Astrocyte of the spinal cord (primary cell): Measurements from ENCODE around the gene SIGMAR1.

Experiments used
- DNase-seq: peaks from one replicate; pipeline ENCODE4 v3.0.0; 2011; ENCODE audit warnings: low read depth, low spot score
- H3K4me3 ChIP-seq: 2 replicates; pipeline ENCODE4 v1.5.1; 2011; ENCODE audit warnings: low read depth, mild to moderate bottlenecking, low read length, moderate library complexity
- CTCF ChIP-seq: IDR thresholded peaks from 2 replicates; pipeline ENCODE4 v1.5.1; 2012; ENCODE audit warnings: low read depth, mild to moderate bottlenecking, low read length, inconsistent platforms
- in situ Hi-C: cut with HindIII; loops from 2 replicates; pipeline ENCODE4 v1.10.0; 2017; ENCODE audit warnings: low sequenced_read_pairs

The SIGMAR1 gene

DNA sequence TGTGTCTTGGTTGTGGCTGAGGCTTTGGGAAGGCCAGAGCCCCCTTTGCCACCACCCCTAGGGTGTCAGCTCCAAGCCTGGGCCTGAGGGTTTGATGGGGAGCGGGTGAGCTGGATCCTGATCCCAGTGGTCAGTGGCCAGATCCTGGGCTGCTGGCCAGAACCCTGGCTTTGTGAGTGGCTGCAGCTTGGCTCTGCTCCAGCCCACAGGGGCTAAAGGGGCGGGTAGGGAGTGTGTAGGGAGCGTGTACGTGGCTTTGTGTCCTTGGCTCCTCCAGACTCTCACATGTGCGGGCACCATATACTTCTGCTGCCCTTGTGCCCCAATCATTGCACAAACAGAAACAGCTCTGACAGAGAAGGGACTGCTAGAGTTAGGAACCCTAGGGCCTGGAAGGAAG, 13.2 kb upstream of the SIGMAR1 start:
- TF ChIP-seq CTCF: no peak
- in situ Hi-C loops: no loop called here
- DNase-seq: peak; percentile 52
- H3K4me3 ChIP-seq: no peak overlapping the region

DNA sequence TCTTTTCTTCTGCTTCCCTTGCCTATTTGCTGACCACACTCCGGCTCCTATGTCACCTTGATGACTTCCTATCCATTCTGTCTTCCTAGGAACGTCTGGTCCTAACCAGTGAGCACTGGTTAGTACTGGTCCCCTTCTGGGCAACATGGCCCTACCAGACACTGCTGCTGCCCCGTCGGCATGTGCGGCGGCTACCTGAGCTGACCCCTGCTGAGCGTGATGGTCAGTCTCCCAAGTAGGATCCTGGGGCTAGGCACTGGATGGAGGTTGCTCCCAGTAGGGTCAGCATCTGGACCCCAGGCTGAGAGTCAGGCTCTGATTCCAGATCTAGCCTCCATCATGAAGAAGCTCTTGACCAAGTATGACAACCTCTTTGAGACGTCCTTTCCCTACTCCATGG, 11.1 kb upstream of the SIGMAR1 start:
- in situ Hi-C loops: no loop called here
- no peak for DNase-seq
- H3K4me3 ChIP-seq: no peak overlapping the region
- TF ChIP-seq CTCF: no peak

GRCh38 chr9:34647651-34648050, 10.1 kb upstream of the SIGMAR1 start:
- peak overlapping the region; percentile 83 for H3K4me3 ChIP-seq
- no peak for DNase-seq
- in situ Hi-C loops: no loop called here
- no peak for TF ChIP-seq CTCF

DNA sequence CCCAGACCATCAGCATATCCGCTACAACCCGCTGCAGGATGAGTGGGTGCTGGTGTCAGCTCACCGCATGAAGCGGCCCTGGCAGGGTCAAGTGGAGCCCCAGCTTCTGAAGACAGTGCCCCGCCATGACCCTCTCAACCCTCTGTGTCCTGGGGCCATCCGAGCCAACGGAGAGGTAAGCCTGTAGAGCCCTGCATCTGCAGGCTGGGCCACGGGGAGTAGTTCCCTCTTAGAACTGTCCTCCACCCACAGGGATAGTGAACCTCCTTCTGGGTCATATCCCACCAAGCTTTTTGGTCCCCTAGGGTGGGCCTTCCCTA, 9.5 kb upstream of the SIGMAR1 start:
- DNase-seq: no peak
- TF ChIP-seq CTCF: no peak
- in situ Hi-C loops: no loop called here
- H3K4me3 ChIP-seq: peak overlapping the region; percentile 83

- in situ Hi-C loops: no loop called here
- TF ChIP-seq CTCF: peak; percentile 64
- peak within 1 kb of the TSS; percentile 83 for H3K4me3 ChIP-seq
- peak; percentile 84 for DNase-seq
Observed at GRCh38 chr9:34646211-34647083, 8.9 kb upstream of the SIGMAR1 start, which contains the start of gene GALT. Gene GALT (plus strand): TSS chr9:34646675. CDS start chr9:34646705, 30 bp downstream.

DNA sequence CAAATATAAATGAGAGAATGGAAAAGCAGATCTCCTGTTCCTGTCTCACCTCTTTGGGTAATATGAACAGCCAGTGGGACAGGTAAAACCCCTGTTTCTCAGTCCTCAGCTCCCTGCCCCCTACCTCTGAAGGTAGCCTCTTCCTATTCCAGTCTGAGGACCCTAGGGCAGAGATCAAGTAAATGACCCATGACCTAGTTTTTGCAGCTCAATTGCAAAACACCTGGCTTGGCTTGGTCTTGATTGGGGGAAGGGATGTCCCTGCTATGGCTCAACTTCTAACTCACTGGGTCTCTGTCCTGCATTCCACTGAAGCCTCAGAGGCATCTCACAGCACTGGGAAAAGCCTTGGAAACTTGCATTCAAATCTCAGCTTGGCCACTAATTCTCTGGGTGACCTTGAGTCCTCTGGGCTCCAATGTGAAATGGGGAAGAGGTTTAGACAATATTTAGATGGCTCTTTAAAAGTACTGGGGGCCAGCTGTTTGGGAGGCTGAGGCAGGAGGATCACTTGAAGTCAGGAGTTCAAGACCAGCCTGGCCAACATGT, 7.3 kb upstream of the SIGMAR1 start:
- in situ Hi-C loops: no loop called here
- DNase-seq: no peak
- no peak for TF ChIP-seq CTCF
- H3K4me3 ChIP-seq: no peak overlapping the region
